ENCODE results near the gene MTSS2. TPM values are rescaled to one million over a fixed set of nuclear protein-coding genes. Genes with fewer than 3 reads are reported as not detected.

Gene MTSS2
- total and polyA plus RNA-seq, 2 of the 8 experiments (the other 6 are each of a cell fraction or from before 2014, with no cell fraction given): 23.3 to 36.7 TPM

DNA sequence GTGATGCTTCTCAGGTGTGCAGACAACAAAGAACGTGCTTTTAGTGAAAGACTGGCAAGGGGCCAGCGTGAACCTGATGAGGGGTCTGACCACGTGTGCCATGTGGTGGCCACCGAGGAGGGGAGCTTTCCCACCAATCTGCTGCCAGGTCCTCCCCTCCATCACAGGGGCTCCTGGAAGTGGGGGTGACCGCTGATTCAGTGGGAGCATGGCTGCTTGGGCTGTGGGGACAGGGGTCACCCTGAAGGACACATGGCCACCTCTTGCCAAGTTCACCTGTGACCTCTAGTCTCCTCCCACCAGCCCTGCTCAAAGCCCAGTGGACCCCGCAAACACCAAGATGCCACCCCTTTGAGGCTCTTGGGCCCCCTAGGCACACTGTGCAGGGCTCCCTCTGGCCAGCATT, 37.9 kb upstream of the MTSS2 start:
- no peak overlapping the region for H3K27ac ChIP-seq (ENCODE audit: low read depth, low read length)
- no peak overlapping the region for H4K8ac ChIP-seq (ENCODE audit: extremely low read depth, insufficient read depth, low read length)
- CTCF ChIA-PET (ENCODE audit: partially characterized antibody): interaction anchor here (1.0 to 2.2 kb wide), 3 partner anchors 21 to 47 kb away, joined by 6 to 10 read pairs (median 7); no protein-coding TSS in a partner anchor

More for the DNA sequence above, 37.9 kb upstream of the MTSS2 start:
- Histone ChIP-seq H4K5ac (ENCODE audit: insufficient read length, low read depth, low read length) (no peak overlapping the region), H3K4ac (replicated peaks; ENCODE audit: insufficient read length, low read depth, low read length) (no peak overlapping the region), H2BK20ac (ENCODE audit: low read length) (no peak overlapping the region), H2BK5ac (ENCODE audit: low read depth, low read length) (no peak overlapping the region), H2BK12ac (ENCODE audit: low read depth, low read length) (no peak overlapping the region), H2BK120ac (replicated peaks; ENCODE audit: low read depth, low read length) (no peak overlapping the region), H3K18ac (ENCODE audit: extremely low read depth, low read length) (no peak overlapping the region), H3K14ac (ENCODE audit: insufficient read length) (no peak overlapping the region), H3K79me1 (ENCODE audit: low read depth, low read length) (no peaks in the 10 kb centered on the region; the same call in 1 of the 2 replicates), H3K4me1 (replicated peaks in 1 of 4; ENCODE audit: control insufficient read depth in 3 of 4, insufficient read depth in 4 of 4, low read length in 3 of 4) (peaks cover 0 to 6% (median 2%) of the 10 kb centered on the region in 4 experiments; a peak in 1 of 7 replicates), H3K23me2 (ENCODE audit: low read depth, low read length) (peaks cover 2% of the 10 kb centered on the region; the same call in 1 of the 2 replicates), H3K4me3 (ENCODE audit: extremely low read depth in 1 of 4, insufficient read depth in 2 of 4, low read depth in 3 of 4, low read length in 4 of 4) (no peak overlapping the region), H4K20me1 (replicated peaks in 1 of 2; ENCODE audit: control insufficient read depth in 1 of 2, insufficient read depth in 2 of 2, low read length in 2 of 2) (no peaks in the 10 kb centered on the region), H2BK15ac (ENCODE audit: low read length) (no peak overlapping the region), H3K9ac (replicated peaks in 1 of 4; ENCODE audit: extremely low read depth in 1 of 4, low read depth in 3 of 4, low read length in 3 of 4) (no peak overlapping the region), H3K4me2 (ENCODE audit: insufficient read depth in 1 of 2, low read depth in 2 of 2, low read length in 2 of 2) (no peak overlapping the region), H3K27me3 (replicated peaks in 1 of 4; ENCODE audit: control insufficient read depth in 3 of 4, extremely low read depth in 1 of 4, insufficient read depth in 3 of 4, low read length in 3 of 4) (no peaks in the 10 kb centered on the region), H3K36me3 (ENCODE audit: control insufficient read depth in 2 of 4, insufficient read depth in 4 of 4, low read length in 3 of 4) (peaks cover 0 to 10% (median 1%) of the 10 kb centered on the region in 4 experiments; a peak in 1 of 8 replicates), H3K9me3 (ENCODE audit: insufficient read depth in 2 of 2, low read depth in 1 of 2, low read length in 1 of 2) (peaks cover 0 to 10% of the 10 kb centered on the region in 2 experiments; a peak in 2 of 4 replicates), H2AFZ (ENCODE audit: low read length) (no peak overlapping the region), H3K79me2 (ENCODE audit: control insufficient read depth in 1 of 2, insufficient read depth in 2 of 2, low read length in 2 of 2) (no peaks in the 10 kb centered on the region), H2AK5ac (ENCODE audit: low read depth, low read length) (no peak overlapping the region), H3K23ac (ENCODE audit: insufficient read length) (no peak overlapping the region), H4K91ac (replicated peaks; ENCODE audit: insufficient read length, low read length) (no peak overlapping the region), H3K56ac (replicated peaks; ENCODE audit: insufficient read length, low read depth, low read length) (no peak overlapping the region)
- DNase-seq (ENCODE audit: low read depth in 1 of 2, low spot score in 2 of 2) (no peak), FAIRE-seq (no peak)
- no peak for TF ChIP-seq MAFK (IDR thresholded peaks at IDR 0.05; ENCODE audit: low read depth, low read length)
- TF ChIP-seq SP1 (IDR thresholded peaks at IDR 0.05; ENCODE audit: low read depth, low read length): no peak
- no peak for TF ChIP-seq RXRA (IDR thresholded peaks at IDR 0.05; ENCODE audit: insufficient read depth, low read depth, low read length)
- 94% methylated on average over 6 of the region's 6 CpGs; no CpG with 5 or more reads in 1 of the 2 experiments for WGBS, 2 experiments (ENCODE audit: extremely low coverage in 1 of 2, insufficient coverage in 1 of 2, insufficient read length in 1 of 2, insufficient replicate concordance in 2 of 2, low coverage in 1 of 2, low lambda C conversion rate in 2 of 2, missing lambda C conversion rate in 1 of 2)
- POLR2A ChIA-PET (ENCODE audit: partially characterized antibody): no interaction called here

Measured in H1 (cell line).